Heart left ventricle (tissue), 16 donors: ENCODE results near the gene NAT10. TPM values are rescaled to one million over a fixed set of nuclear protein-coding genes. Genes with fewer than 3 reads are reported as not detected.
"Not testable (repeated sequence)": the region's sequence is repeated elsewhere in the genome, so short reads cannot be mapped to it uniquely, and the experiment has no call there.

Experiments
- ATAC-seq, 4 donors: fragments of 200-7000 bp; cut with Tn5 transposase; one replicate each; pipeline ENCODE4 v1.9.1; 2020 to 2022; ENCODE audit warnings: moderate library complexity in 4 of 4, mild to moderate bottlenecking in 3 of 4, moderate number of reproducible peaks in 1 of 4
- DNase-seq, 5 donors: peaks; one replicate each; pipeline ENCODE4 v3.0.0-alpha.2; 2020
- H3K27ac ChIP-seq, 12 donors: fragments of 200-600 bp; sonication (generic) in 4 of 12; one replicate each; pipeline versions ENCODE4 v1.5.0 to v1.8.0; 2016 to 2022; ENCODE audit warnings: mild to moderate bottlenecking in 2 of 12
- H3K27me3 ChIP-seq, 9 donors: fragments of 200-600 bp; sonication (generic) in 2 of 9; one replicate each; pipeline versions ENCODE4 v1.5.1 to v1.8.0; 2016 to 2022; ENCODE audit warnings: mild to moderate bottlenecking in 3 of 9
- H3K36me3 ChIP-seq, 9 donors: fragments of 200-600 bp; sonication (generic) in 2 of 9; one replicate each; pipeline versions ENCODE4 v1.5.0 to v1.8.0; 2018 to 2022; ENCODE audit warnings: mild to moderate bottlenecking in 2 of 9
- H3K4me1 ChIP-seq, 12 donors: fragments of 200-600 bp; sonication (generic) in 4 of 12; one replicate each; pipeline versions ENCODE4 v1.5.0 to v1.8.0; 2016 to 2022; ENCODE audit warnings: mild to moderate bottlenecking in 3 of 12
- H3K4me3 ChIP-seq, 12 donors: fragments of 200-600 bp; sonication (generic) in 4 of 12; one replicate each; pipeline versions ENCODE4 v1.5.0 to v1.8.0; 2017 to 2022; ENCODE audit warnings: mild to moderate bottlenecking in 9 of 12, moderate library complexity in 4 of 12
- H3K9me3 ChIP-seq, 12 donors: fragments of 200-600 bp; sonication (generic) in 4 of 12; one replicate each; pipeline versions ENCODE4 v1.5.0 to v1.8.0; 2016 to 2022; ENCODE audit warnings: mild to moderate bottlenecking in 1 of 12
- CTCF ChIP-seq, 12 donors: fragments of 200-600 bp; sonication (generic) in 4 of 12; IDR thresholded peaks; one replicate each; pipeline versions ENCODE4 v1.5.0 to v1.8.0; 2018 to 2022; ENCODE audit warnings: antibody characterized with exemption in 12 of 12, mild to moderate bottlenecking in 5 of 12
- POLR2A ChIP-seq, 2 donors: fragments of 450-650 bp; IDR thresholded peaks; one replicate each; pipeline ENCODE4 v1.6.1; 2017; ENCODE audit warnings: antibody characterized with exemption in 2 of 2, mild to moderate bottlenecking in 2 of 2, moderate library complexity in 2 of 2
- WGBS, 4 donors: extraction: QIAGEN DNeasy Blood & Tissue Kit in 2 of 4; methylation state at CpG; one replicate each; pipeline versions ENCODE4 v1.1.5 to v1.1.7; 2013 to 2018; 5-methylcytosine and 5-hydroxymethylcytosine counted together
- intact Hi-C, 10 donors: fragments of 100-400 bp; cut with DNase I; formaldehyde crosslinking; loops; one replicate each; pipeline versions ENCODE4 v1.11.1 to v1.14.2; 2022
- polyA plus RNA-seq, 2 donors: library from polyadenylated mRNA; stranded (reverse); fragments of 200-250 nt; gene quantifications; one replicate each; pipeline ENCODE4 v1.2.3, GENCODE V29; 2013
- total RNA-seq, 9 donors: library from RNA; depleted of rRNA in 2 of 9; stranded (reverse); fragments of >200 nt in 2 of 9; fragmentation: NEBNext Ultra II Directional in 3 of 9; extraction: Animal tissue kit (Norgen Biotek cat#: 25700) in 3 of 9; gene quantifications; one replicate each; pipeline versions ENCODE4 v1.1.0 to v1.2.4, GENCODE V29; 2016 to 2023
- donor health status: ischemic (EF 13 %, LVEDD 7.1; RV severe dilation, severe dysfunction).
- donor health status: healthy with polysubstance abuse.
- donor health status: DM: no; HTN: yes; CAD: no.
- donor health status: DM: no; HTN: no; CAD: no.
- donor health status: ischemic (EF 25% LVEDD 6.9; RV normal size, moderate dysfunction).
- donor health status: ischemic (EF 25% LVEDD 5.7; RV mildly dilated, moderate dysfunction).
- donor health status: healthy.
- donor health status: DM: yes; HTN: yes; CAD: no.
- donor health status: ischemic (EF 35%, LVEDD 5.7; RV mildly dilated, moderate dysfunction).
- donor health status: nonischemic (EF 11% LVEDD 7.7; RV severe dilation, severe dysfunction).
- donor health status: DM: yes; HTN: yes; CAD: no.
- donor health status: PGD.
- donor health status: ischemic (EF 29% LVEDD 5.4; RV normal size, mild dysfunction).
- donor health status: nonischemic (EF 23%, LVEDD 6.1; RV moderate dilation, normal function).

Gene NAT10
- total and polyA plus RNA-seq, 11 donors = 14.5 to 27.1 (median 21.1) TPM

- intact Hi-C loops = loop anchor here in 1 of 10 donors (5.0 kb wide), 1 partner anchor 39 kb away; the partner anchor contains the start of gene NAT10
- ATAC-seq (peak; percentile 76 to 91 (median 90)), DNase-seq (no peak)
- Histone ChIP-seq H3K4me1 (peaks cover 0 to 69% (median 41%) of the 10 kb centered on the region in 12 donors), H3K4me3 (no peak overlapping the region), H3K27me3 (no peaks in the 10 kb centered on the region), H3K27ac (peak overlapping the region in 8 of 12 donors; percentile 0 to 44 (median 28)), H3K9me3 (no peaks in the 10 kb centered on the region), H3K36me3 (peaks cover 0 to 50% (median 16%) of the 10 kb centered on the region in 9 donors)
- TF ChIP-seq POLR2A (IDR thresholded peaks at IDR 0.05) (no peak), CTCF (IDR thresholded peaks at IDR 0.05) (no peak)
- WGBS, 4 donors = 3 to 16% (median 9%) methylated on average over 2 of the region's 2 CpGs
These were observed 37.3 kb upstream of the NAT10 start for GRCh38 chr11:34068111-34068510.

- DNase-seq, H3K27ac ChIP-seq, H3K4me3 ChIP-seq, intact Hi-C loops, H3K27me3 ChIP-seq, ATAC-seq, H3K9me3 ChIP-seq: not testable (repeated sequence)
- Histone ChIP-seq H3K4me1 (peaks cover 0 to 62% (median 28%) of the 10 kb centered on the region in 12 donors), H3K36me3 (peaks cover 0 to 56% (median 47%) of the 10 kb centered on the region in 9 donors)
- 87 to 90% (median 89%) methylated on average over 8 of the region's 8 CpGs for WGBS, 4 donors
These were observed 34.1 kb upstream of the NAT10 start for GRCh38 chr11:34071306-34071705.

GRCh38 chr11:34072041-34072440 lies 33.4 kb upstream of the NAT10 start:
- TF ChIP-seq CTCF (IDR thresholded peaks at IDR 0.05) (no peak), POLR2A (IDR thresholded peaks at IDR 0.05) (no peak)
- DNase-seq (no peak), ATAC-seq (no peak)
- intact Hi-C loops = no loop called here
- H3K27ac ChIP-seq = no peak overlapping the region
- H3K4me1 ChIP-seq = peaks cover 0 to 54% (median 26%) of the 10 kb centered on the region in 12 donors
- H3K36me3 ChIP-seq = peaks cover 0 to 63% (median 55%) of the 10 kb centered on the region in 9 donors
- 75 to 82% (median 79%) methylated on average over 3 of the region's 3 CpGs for WGBS, 4 donors
- H3K4me3 ChIP-seq = no peak overlapping the region
- no peaks in the 10 kb centered on the region for H3K27me3 ChIP-seq
- no peaks in the 10 kb centered on the region for H3K9me3 ChIP-seq

GRCh38 chr11:34072832-34073231 lies 32.6 kb upstream of the NAT10 start:
- WGBS, 4 donors = 71 to 83% (median 74%) methylated on average over 2 of the region's 2 CpGs
- no peak for ATAC-seq
- Histone ChIP-seq H3K27me3 (no peaks in the 10 kb centered on the region), H3K4me1 (peaks cover 0 to 47% (median 18%) of the 10 kb centered on the region in 12 donors), H3K36me3 (peaks cover 0 to 71% (median 62%) of the 10 kb centered on the region in 9 donors), H3K9me3 (no peaks in the 10 kb centered on the region), H3K4me3 (no peak overlapping the region), H3K27ac (no peak overlapping the region)
- intact Hi-C loops = no loop called here
- no peak for TF ChIP-seq POLR2A (IDR thresholded peaks at IDR 0.05)
- no peak for TF ChIP-seq CTCF (IDR thresholded peaks at IDR 0.05)
- no peak for DNase-seq

GRCh38 chr11:34074391-34074790 lies 31.0 kb upstream of the NAT10 start:
- peaks cover 0 to 87% (median 78%) of the 10 kb centered on the region in 9 donors for H3K36me3 ChIP-seq
- 57 to 68% (median 65%) methylated on average over 4 of the region's 4 CpGs for WGBS, 4 donors
- H3K27me3 ChIP-seq = no peaks in the 10 kb centered on the region
- peaks cover 0 to 36% (median 7%) of the 10 kb centered on the region in 12 donors for H3K4me1 ChIP-seq
- ATAC-seq = no peak
- H3K9me3 ChIP-seq = no peaks in the 10 kb centered on the region
- H3K4me3 ChIP-seq = no peak overlapping the region
- no peak for TF ChIP-seq POLR2A (IDR thresholded peaks at IDR 0.05)
- TF ChIP-seq CTCF (IDR thresholded peaks at IDR 0.05) = no peak
- DNase-seq = no peak
- no peak overlapping the region for H3K27ac ChIP-seq
- intact Hi-C loops = no loop called here
